Stimulated activated CD4-positive, alpha-beta T cell treated with anti-CD3 and anti-CD28 coated beads, Interleukin-4, amount 100 ng/mL, for 1 hour (primary cell): Measurements from ENCODE around the gene CFAP47.
"Not testable (repeated sequence)": the region's sequence is repeated elsewhere in the genome, so short reads cannot be mapped to it uniquely, and the experiment has no call there.

Source experiments
- DNase-seq: peaks from one replicate; pipeline ENCODE4 v3.0.0-alpha.2; 2020

Gene CFAP47

DNA sequence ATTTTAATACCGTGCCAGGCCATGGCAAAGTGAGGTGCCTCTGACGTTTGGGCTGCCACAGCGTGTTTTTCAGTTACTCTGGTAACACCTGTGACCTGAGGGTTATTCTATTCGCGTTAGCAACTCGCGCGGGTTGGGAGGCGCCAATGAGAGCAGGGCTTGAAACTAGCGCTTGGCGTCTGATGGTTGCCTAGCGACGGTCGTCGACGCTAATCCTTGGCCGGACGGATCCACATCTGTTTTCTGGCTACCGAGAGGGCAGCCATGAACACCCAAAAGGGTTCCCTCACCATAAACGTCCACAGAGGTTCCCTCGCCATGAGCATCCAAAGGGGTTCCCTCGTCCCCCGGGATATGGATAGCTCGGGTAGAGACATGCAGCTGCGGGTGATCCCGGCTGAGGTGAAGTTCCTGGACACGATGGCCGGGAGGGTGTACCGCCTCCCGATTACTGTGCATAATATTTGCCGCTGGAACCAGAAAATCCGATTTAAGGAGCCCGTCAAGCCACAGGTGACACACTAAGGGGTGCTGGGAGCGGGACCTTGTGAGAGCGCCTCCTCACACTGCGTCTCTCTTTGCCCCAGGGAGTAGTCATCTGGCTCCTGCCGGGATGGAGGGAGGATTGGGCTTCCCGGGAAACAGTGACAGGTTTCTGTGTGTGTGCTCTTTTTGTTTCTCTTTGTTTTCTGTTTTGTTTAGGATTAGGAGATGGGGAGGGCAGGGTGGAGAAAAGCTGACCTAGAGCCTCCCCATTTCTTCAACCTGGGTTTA, at the start of gene CFAP47:
TSS of gene CFAP47 (plus strand) at position 199 of the 774 bp plus-strand sequence. CDS start at position 265, 66 bp downstream.
- DNase-seq, result no peak

- DNase-seq, result no peak
Measured at GRCh38 chrX:35880601-35881000, 38.9 kb upstream of the CFAP47 start.

GRCh38 chrX:35886135-35886534, 33.4 kb upstream of the CFAP47 start:
- no peak for DNase-seq

- no peak for DNase-seq
Measured at GRCh38 chrX:35890699-35891098, 28.8 kb upstream of the CFAP47 start.

- DNase-seq, result not testable (repeated sequence)
Measured at GRCh38 chrX:35986816-35987215, 67.3 kb downstream of the CFAP47 start.

- no peak for DNase-seq
Measured at GRCh38 chrX:36007207-36007606, 87.7 kb downstream of the CFAP47 start.

DNA sequence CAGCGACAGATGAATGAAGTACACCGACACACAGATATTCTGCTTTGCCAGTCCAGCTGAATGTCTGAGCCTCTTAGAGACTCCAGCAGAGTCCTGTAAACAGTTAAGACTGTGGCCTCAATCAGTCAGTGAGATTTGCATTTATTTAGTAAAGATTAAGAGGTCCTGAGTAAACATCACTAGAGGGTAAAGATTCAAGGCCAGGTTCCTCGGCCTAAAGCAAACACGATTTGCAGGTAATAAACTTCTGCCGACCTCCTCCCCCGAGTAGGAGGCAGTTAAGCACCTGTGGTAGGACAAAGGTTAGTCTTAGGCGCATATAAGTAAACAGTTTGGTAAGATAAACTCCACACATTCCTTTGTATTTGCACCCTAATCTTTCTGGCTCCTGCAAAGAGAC, 99.6 kb downstream of the CFAP47 start:
- DNase-seq, result no peak

DNA sequence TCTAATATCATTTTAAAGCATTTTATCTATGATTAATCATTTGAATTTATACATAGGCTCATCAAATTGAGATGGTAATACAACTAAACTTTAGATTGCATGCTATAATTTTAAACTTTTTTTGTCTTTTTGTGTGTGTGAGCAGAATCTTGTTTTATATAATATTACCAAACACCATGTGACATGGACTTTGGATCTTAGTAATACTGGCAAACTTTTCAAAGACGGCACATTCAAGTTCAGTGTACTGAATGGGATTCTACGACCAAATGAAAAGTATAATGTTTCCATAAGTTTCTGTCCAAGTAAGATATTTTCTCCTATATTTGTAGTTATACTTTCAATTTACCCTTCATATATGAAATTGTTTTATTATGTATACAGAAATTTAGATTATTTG, 116.0 kb downstream of the CFAP47 start:
- no peak for DNase-seq

DNA sequence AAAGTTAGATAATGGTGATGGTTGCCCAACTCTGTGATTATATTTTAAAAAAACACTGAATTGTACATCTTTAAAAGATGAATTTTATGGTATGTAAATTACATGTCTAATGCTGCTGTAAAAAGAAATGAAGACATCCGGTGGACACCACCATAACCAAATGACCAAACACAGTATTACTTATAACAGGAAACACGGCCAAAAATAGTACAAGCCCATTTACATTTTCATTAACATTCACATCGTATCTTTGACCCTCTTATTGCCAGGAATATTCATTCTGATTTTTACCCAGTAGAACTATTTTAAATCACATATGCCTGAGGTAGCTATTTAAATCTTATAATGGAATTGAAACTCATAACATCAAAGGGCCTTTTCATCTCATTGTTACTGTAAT, 143.2 kb downstream of the CFAP47 start:
- no peak for DNase-seq

DNA sequence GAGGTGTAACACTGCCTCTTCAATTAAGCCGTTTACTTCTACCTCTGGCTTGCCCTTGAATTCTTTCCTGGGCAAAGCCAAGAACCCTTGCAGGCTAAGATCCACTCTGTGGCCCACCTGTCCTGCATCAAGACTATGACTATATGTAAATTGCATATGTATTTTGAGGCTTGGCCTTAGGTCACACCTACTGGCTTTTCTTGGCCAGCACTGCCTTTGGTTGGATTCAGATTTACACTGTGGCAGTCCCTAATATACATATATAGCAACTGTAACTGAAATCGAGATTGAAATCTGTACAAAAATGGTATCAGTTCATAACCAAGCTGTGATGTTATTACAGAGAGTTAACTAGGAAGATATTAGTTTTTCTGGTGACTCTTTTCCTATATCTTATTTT, 151.5 kb downstream of the CFAP47 start:
- DNase-seq, result no peak

GRCh38 chrX:36075009-36075408, 155.5 kb downstream of the CFAP47 start:
- DNase-seq, result not testable (repeated sequence)

- DNase-seq, result no peak
Measured at GRCh38 chrX:36083256-36083655, 163.7 kb downstream of the CFAP47 start.

- no peak for DNase-seq
Measured at GRCh38 chrX:36087366-36087765, 167.8 kb downstream of the CFAP47 start.

DNA sequence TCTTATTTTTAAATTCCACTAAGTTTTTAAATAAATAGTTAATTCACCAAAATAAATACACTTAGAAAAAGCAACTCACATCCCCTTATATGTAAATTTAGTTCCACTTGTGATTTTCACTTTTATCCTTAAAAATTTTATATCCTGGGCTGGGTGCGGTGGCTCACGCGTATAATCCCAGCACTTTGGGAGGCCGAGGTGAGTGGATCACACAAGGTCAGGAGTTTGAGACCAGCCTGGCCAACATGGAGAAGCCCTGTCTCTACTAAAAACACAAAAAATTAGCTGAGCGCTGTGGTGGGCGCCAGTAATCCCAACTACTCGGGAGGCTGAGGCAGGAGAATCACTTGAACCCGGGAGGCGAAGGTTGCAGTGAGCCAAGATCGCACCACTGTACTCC, 169.4 kb downstream of the CFAP47 start:
- DNase-seq, result not testable (repeated sequence)

GRCh38 chrX:36102425-36102824, 182.9 kb downstream of the CFAP47 start:
- DNase-seq, result no peak

- DNase-seq, result no peak
Measured at GRCh38 chrX:36116222-36116621, 196.7 kb downstream of the CFAP47 start.

GRCh38 chrX:36159254-36159653, 239.7 kb downstream of the CFAP47 start:
- DNase-seq, result no peak

DNA sequence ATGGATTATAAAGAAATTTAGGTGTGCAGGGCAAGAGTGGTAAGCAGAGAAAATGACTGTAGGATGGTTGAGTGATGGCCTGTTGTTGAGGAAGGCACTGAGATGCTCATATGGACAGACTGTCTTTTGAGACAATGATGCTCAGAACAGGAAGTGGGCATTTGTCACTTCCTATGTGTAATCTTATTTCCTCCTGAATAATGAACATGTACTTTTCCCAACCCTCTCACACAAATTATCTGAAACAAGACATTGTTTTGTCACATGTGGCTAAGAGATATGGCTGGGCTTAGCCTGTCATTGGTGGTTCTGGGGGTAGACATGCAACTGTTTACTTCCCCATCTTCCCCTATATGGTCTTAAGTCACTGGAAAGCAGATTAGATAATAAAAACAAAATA, 240.5 kb downstream of the CFAP47 start:
- DNase-seq, result no peak

DNA sequence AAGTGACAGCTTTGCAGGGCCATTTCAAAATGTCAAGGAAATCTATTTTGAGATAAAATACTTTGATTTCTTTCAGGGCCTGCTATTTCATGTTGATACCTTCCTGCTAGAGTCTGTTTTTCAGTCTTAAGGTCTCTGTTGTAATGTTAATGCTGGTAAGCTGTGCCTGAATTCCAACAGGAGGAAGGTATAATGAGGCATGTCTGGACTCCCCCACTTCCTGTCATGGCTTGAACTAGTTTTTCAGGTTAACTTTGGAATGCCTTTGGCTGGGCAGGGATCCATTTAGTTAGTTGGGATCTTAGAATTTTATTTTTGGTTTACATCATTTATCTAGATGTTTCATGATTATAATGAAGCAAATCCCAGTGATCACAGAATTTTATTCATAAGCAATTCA, 279.0 kb downstream of the CFAP47 start:
- DNase-seq, result no peak

GRCh38 chrX:36199928-36200327, 280.4 kb downstream of the CFAP47 start:
- DNase-seq, result no peak

GRCh38 chrX:36214924-36215323, 295.4 kb downstream of the CFAP47 start:
- DNase-seq, result no peak

GRCh38 chrX:36218801-36219200, 299.3 kb downstream of the CFAP47 start:
- no peak for DNase-seq

DNA sequence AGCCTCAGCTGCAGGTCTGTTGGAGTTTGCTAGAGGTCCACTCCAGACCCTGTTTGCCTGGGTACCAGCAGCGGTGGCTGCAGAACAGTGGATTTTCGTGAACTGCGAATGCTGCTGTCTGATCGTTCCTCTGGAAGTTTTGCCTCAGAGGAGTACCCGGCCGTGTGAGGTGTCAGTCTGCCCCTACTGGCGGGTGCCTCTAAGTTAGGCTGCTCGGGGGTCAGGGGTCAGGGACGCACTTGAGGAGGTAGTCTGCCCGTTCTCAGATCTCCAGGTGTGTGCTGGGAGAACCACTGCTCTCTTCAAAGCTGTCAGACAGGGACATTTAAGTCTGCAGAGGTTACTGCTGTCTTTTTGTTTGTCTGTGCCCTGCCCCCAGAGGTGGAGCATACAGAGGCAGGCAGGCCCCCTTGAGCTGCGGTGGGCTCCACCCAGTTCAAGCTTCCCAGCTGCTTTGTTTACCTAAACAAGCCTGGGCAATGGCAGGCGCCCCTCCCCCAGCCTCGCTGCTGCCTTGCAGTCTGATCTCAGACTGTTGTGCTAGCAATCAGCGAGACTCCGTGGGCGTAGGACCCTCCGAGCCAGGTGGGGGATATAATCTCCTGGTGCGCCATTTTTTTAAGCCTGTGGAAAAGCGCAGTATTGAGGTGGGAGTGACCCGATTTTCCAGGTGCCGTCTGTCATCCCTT, 315.4 kb downstream of the CFAP47 start:
- not testable (repeated sequence) for DNase-seq

DNA sequence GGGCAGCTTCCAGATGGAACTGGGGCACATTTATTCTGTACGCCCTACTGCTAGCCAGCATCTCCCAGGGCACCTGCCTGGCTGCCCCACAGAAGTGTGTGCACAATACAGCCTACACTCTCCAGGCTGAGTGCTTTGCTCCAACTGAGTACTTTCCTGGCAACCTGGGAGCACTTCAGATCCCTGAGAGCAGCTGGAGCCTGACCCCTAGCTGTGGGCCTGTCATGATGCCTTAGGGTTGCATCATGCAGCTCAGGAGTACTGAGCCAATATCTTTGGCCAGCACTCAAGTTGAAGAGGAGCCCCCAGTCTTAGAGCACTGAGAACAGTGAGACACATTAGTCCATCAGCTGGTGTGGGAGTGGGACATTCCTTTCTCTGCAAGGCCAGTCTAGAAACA, 321.9 kb downstream of the CFAP47 start:
- no peak for DNase-seq

GRCh38 chrX:36266155-36266554, 346.6 kb downstream of the CFAP47 start:
- no peak for DNase-seq
